HCT116 (cell line): ENCODE measurements around the gene BIRC6. TPM values are rescaled to one million over a fixed set of nuclear protein-coding genes. Genes with fewer than 3 reads are reported as not detected.

Experiments used
- ATAC-seq: fragments of 200-7000 bp; cut with Tn5 transposase; 2 replicates; pipeline ENCODE4 v1.9.1; 2020; ENCODE audit warnings: mild to moderate bottlenecking, moderate library complexity
- BruUV-seq: library from RNA; stranded (reverse); fragments of 400-500 nt; replicated peaks from 2 replicates; lab custom pipeline; 2021; lab: Mats Ljungman, UMichigan
- CTCF ChIA-PET: fragments of 300-600 bp; sonication (Branson Sonifier 250); formaldehyde crosslinking; loops from one replicate; lab custom pipeline; 2021; ENCODE audit warnings: antibody characterized with exemption; lab: Charles Lee
- POLR2A ChIA-PET: fragments of 300-600, 350-600 bp; sonication (Branson Sonifier 250); formaldehyde crosslinking; loops from one replicate; lab custom pipeline; 2021; ENCODE audit warnings: antibody characterized with exemption; lab: Charles Lee
- RAD21 ChIA-PET, 2 experiments: fragments of 300-600 bp; sonication (Branson Sonifier 250); formaldehyde crosslinking; loops; one replicate each; lab custom pipeline; 2023; ENCODE audit warnings: low total read pairs in 2 of 2; ENCODE audit not compliant: uncharacterized antibody in 2 of 2, unreplicated experiment in 2 of 2, low non-redundant PET in 1 of 2; lab: Charles Lee
- DNase-seq: peaks from one replicate; pipeline ENCODE4 v3.0.0-alpha.2; 2010; ENCODE audit warnings: low read depth, low spot score
- H2AFZ ChIP-seq: fragments of 200-600 bp; shearing (Covaris generic), sonication (generic); 2 replicates; pipeline ENCODE4 v1.6.1; 2017; ENCODE audit warnings: low read depth, mixed run types, mixed read lengths, antibody characterized with exemption, low read length; ENCODE audit not compliant: poor library complexity, severe bottlenecking
- H3K27ac ChIP-seq: 2 replicates; pipeline ENCODE4 v1.5.1; 2012; ENCODE audit warnings: low read depth, low read length
- H3K27me3 ChIP-seq: fragments of 200-600 bp; sonication (generic); 2 replicates; pipeline ENCODE4 v1.6.1; 2016; ENCODE audit warnings: mixed run types, low read length, mixed read lengths; ENCODE audit not compliant: insufficient read depth
- H3K36me3 ChIP-seq, 2 experiments: fragments of 200-500 bp in 1 of 2; fragments of 200-600 bp in 1 of 2; sonication (Bioruptor generic) in 1 of 2; sonication (generic) in 1 of 2; 2 replicates each; pipeline versions ENCODE4 v1.5.1 to v1.6.1; 2014 to 2016; ENCODE audit warnings: low read length in 2 of 2, inconsistent platforms in 1 of 2, mixed read lengths in 1 of 2, mixed run types in 1 of 2; ENCODE audit not compliant: insufficient read depth in 2 of 2, control insufficient read depth in 1 of 2
- H3K4me1 ChIP-seq, 2 experiments: fragments of 200-600 bp in 1 of 2; sonication (generic) in 1 of 2; 2 replicates each; pipeline versions ENCODE4 v1.5.1 to v1.6.1; 2012 to 2017; ENCODE audit warnings: low read length in 2 of 2, inconsistent platforms in 1 of 2, mild to moderate bottlenecking in 1 of 2, mixed read lengths in 1 of 2, mixed run types in 1 of 2, moderate library complexity in 1 of 2; ENCODE audit not compliant: insufficient read depth in 2 of 2, control insufficient read depth in 1 of 2
- H3K4me2 ChIP-seq: fragments of 200-600 bp; sonication (generic); 2 replicates; pipeline ENCODE4 v1.6.1; 2017; ENCODE audit warnings: mixed run types, low read length, mixed read lengths
- H3K4me3 ChIP-seq, 2 experiments: fragments of 200-600 bp in 1 of 2; sonication (generic) in 1 of 2; replicated peaks in 1 of 2; 2 replicates each; pipeline ENCODE4 v1.5.1; 2011 to 2016; ENCODE audit warnings: low read length in 2 of 2, control low read depth in 1 of 2, low read depth in 1 of 2, mild to moderate bottlenecking in 1 of 2, mixed read lengths in 1 of 2, mixed run types in 1 of 2
- H3K79me2 ChIP-seq: fragments of 200-600 bp; sonication (generic); 2 replicates; pipeline ENCODE4 v1.6.1; 2017; ENCODE audit warnings: mild to moderate bottlenecking, mixed run types, low read length, moderate library complexity, mixed read lengths; ENCODE audit not compliant: insufficient read depth
- H3K9ac ChIP-seq: fragments of 200-600 bp; sonication (generic); 2 replicates; pipeline ENCODE4 v1.6.1; 2016; ENCODE audit warnings: low read length, mixed read lengths
- H3K9me2 ChIP-seq: fragments of 200-600 bp; sonication (generic), shearing (Covaris generic); 2 replicates; pipeline ENCODE4 v1.6.1; 2017; ENCODE audit warnings: mixed run types, mild to moderate bottlenecking, moderate library complexity; ENCODE audit not compliant: insufficient read depth
- H3K9me3 ChIP-seq, 2 experiments: fragments of 200-500 bp in 1 of 2; fragments of 200-600 bp in 1 of 2; sonication (Bioruptor generic) in 1 of 2; sonication (generic) in 1 of 2; 2 replicates each; pipeline ENCODE4 v1.6.1; 2014 to 2017; ENCODE audit warnings: low read length in 2 of 2, mixed read lengths in 2 of 2, inconsistent platforms in 1 of 2, low read depth in 1 of 2, mild to moderate bottlenecking in 1 of 2, mixed run types in 1 of 2, moderate library complexity in 1 of 2; ENCODE audit not compliant: control insufficient read depth in 1 of 2, insufficient read depth in 1 of 2
- H4K20me1 ChIP-seq: fragments of 200-600 bp; sonication (generic), shearing (Covaris generic); 2 replicates; pipeline ENCODE4 v1.6.1; 2017; ENCODE audit warnings: mixed run types, mild to moderate bottlenecking, moderate library complexity; ENCODE audit not compliant: insufficient read depth
- ATF3 ChIP-seq: IDR thresholded peaks from 2 replicates; pipeline ENCODE4 v1.6.1; 2012
- CEBPB ChIP-seq: IDR thresholded peaks from 2 replicates; pipeline ENCODE4 v1.6.1; 2012; ENCODE audit warnings: low read depth
- CTCF ChIP-seq, 3 experiments: fragments of 200-600 bp in 1 of 3; sonication (generic) in 1 of 3; IDR thresholded peaks in 2 of 3; conservative IDR thresholded peaks in 1 of 3; 2 replicates each; pipeline ENCODE4 v1.5.1; 2012 to 2017; ENCODE audit warnings: low read depth in 2 of 3, low read length in 2 of 3, antibody characterized with exemption in 1 of 3, borderline replicate concordance in 1 of 3, control low read depth in 1 of 3, mild to moderate bottlenecking in 1 of 3, mixed read lengths in 1 of 3, mixed run types in 1 of 3, moderate library complexity in 1 of 3; ENCODE audit not compliant: insufficient read depth in 1 of 3
- ELF1 ChIP-seq: IDR thresholded peaks from 2 replicates; pipeline ENCODE4 v1.6.1; 2012; ENCODE audit warnings: low read depth, borderline replicate concordance
- JUND ChIP-seq: IDR thresholded peaks from 2 replicates; pipeline ENCODE4 v1.6.1; 2012
- MAX ChIP-seq: IDR thresholded peaks from 2 replicates; pipeline ENCODE4 v1.6.1; 2012
- POLR2A ChIP-seq: IDR thresholded peaks from 2 replicates; pipeline ENCODE4 v1.7.0; 2011; ENCODE audit warnings: borderline replicate concordance; ENCODE audit not compliant: insufficient read depth, insufficient read length; ENCODE audit errors: extremely low read depth
- POLR2AphosphoS5 ChIP-seq: IDR thresholded peaks from 2 replicates; pipeline ENCODE4 v1.6.1; 2011; ENCODE audit warnings: mild to moderate bottlenecking, low read depth, low read length, moderate library complexity
- RAD21 ChIP-seq: IDR thresholded peaks from 2 replicates; pipeline ENCODE4 v1.6.1; 2012; ENCODE audit warnings: low read depth, mild to moderate bottlenecking
- SIN3A ChIP-seq: IDR thresholded peaks from 2 replicates; pipeline ENCODE4 v1.6.1; 2012; ENCODE audit warnings: low read depth
- SP1 ChIP-seq: IDR thresholded peaks from 2 replicates; pipeline ENCODE4 v1.6.1; 2012; ENCODE audit warnings: low read depth
- SRF ChIP-seq: IDR thresholded peaks from 2 replicates; pipeline ENCODE4 v1.6.1; 2012; ENCODE audit warnings: low read depth
- TCF7L2 ChIP-seq: IDR thresholded peaks from 2 replicates; pipeline ENCODE4 v1.7.0; 2011; ENCODE audit warnings: borderline replicate concordance, inconsistent platforms; ENCODE audit not compliant: insufficient read depth, insufficient read length; ENCODE audit errors: extremely low read depth
- YY1 ChIP-seq: IDR thresholded peaks from 2 replicates; pipeline ENCODE4 v1.6.1; 2011; ENCODE audit warnings: low read length, low read depth, moderate library complexity, mild to moderate bottlenecking; ENCODE audit not compliant: insufficient replicate concordance; ENCODE audit errors: extremely low read depth
- ZBTB33 ChIP-seq: IDR thresholded peaks from 2 replicates; pipeline ENCODE4 v1.6.1; 2011; ENCODE audit warnings: mild to moderate bottlenecking, low read length, moderate library complexity; ENCODE audit not compliant: insufficient replicate concordance; ENCODE audit errors: extremely low read depth
- ZNF274 ChIP-seq: fragments of 200-500 bp; sonication (Bioruptor generic); IDR thresholded peaks from 2 replicates; pipeline ENCODE4 v1.6.1; 2014; ENCODE audit warnings: mild to moderate bottlenecking, low read depth, low read length, inconsistent platforms
- intact Hi-C: fragments of 100-400 bp; cut with micrococcal nuclease; formaldehyde crosslinking; loops from 2 replicates; pipeline ENCODE4 v1.10.0; 2022
- total RNA-seq: library from RNA; stranded (reverse); gene quantifications from one replicate; pipeline ENCODE4 v1.2.1, GENCODE V29; 2021; ENCODE audit not compliant: unreplicated experiment

BIRC6 gene
- total RNA-seq, 1 experiment from 2014 or later = 60.7 TPM

GRCh38 chr2:32558492-32558891 lies 201.7 kb downstream of the BIRC6 start:
- no peak overlapping the region for H3K27ac ChIP-seq
- no peak for DNase-seq
- no peaks in the 10 kb centered on the region for H4K20me1 ChIP-seq
- BruUV-seq = no TSS peak
- no peaks in the 10 kb centered on the region for H3K27me3 ChIP-seq
- no peaks in the 10 kb centered on the region for H3K9me2 ChIP-seq
- no peak overlapping the region for H3K4me3 ChIP-seq
- H3K79me2 ChIP-seq = no peaks in the 10 kb centered on the region
- ChIA-PET POLR2A (interaction anchor here (0.6 kb wide), 1 partner anchor 30 kb away, joined by 3 read pairs; no protein-coding TSS in a partner anchor), CTCF (interaction anchor here (1.7 kb wide), 1 partner anchor 475 kb away, joined by 5 read pairs; no protein-coding TSS in a partner anchor)
- no peak overlapping the region for H3K9ac ChIP-seq
- no peak overlapping the region for H3K4me2 ChIP-seq
- H3K36me3 ChIP-seq = peaks cover 3 to 5% of the 10 kb centered on the region in 2 experiments; a peak in 2 of 4 replicates
- no peak for TF ChIP-seq POLR2AphosphoS5
- TF ChIP-seq MAX = no peak
- TF ChIP-seq SIN3A = no peak
- TF ChIP-seq ELF1 = no peak
- no peak for TF ChIP-seq RAD21
- no peak for TF ChIP-seq SRF
- TF ChIP-seq POLR2A = no peak
- TF ChIP-seq SP1 = no peak
- TF ChIP-seq YY1 = no peak
- TF ChIP-seq JUND = no peak
- TF ChIP-seq ZNF274 = no peak
- TF ChIP-seq, all 23 proteins: peak for 0
- no peaks in the 10 kb centered on the region for H3K9me3 ChIP-seq
- intact Hi-C loops = loop anchor here (10.0 kb wide), 1 partner anchor 216 kb away; no protein-coding TSS in a partner anchor
- no peak for ATAC-seq
- RAD21 ChIA-PET = no interaction called here
- H2AFZ ChIP-seq = no peak overlapping the region
- H3K4me1 ChIP-seq = no peaks in the 10 kb centered on the region

GRCh38 chr2:32559136-32559535 lies 202.3 kb downstream of the BIRC6 start:
- ChIA-PET POLR2A (no interaction called here), CTCF (interaction anchor here (1.7 kb wide), 1 partner anchor 474 kb away, joined by 5 read pairs; no protein-coding TSS in a partner anchor), RAD21 (no interaction called here)
- Histone ChIP-seq H3K27ac (no peak overlapping the region), H3K4me1 (no peaks in the 10 kb centered on the region), H3K27me3 (no peaks in the 10 kb centered on the region), H2AFZ (no peak overlapping the region), H3K36me3 (peaks cover 3 to 7% of the 10 kb centered on the region in 2 experiments; a peak in 2 of 4 replicates), H3K4me3 (no peak overlapping the region), H3K4me2 (no peak overlapping the region), H3K79me2 (no peaks in the 10 kb centered on the region), H4K20me1 (no peaks in the 10 kb centered on the region), H3K9me2 (no peaks in the 10 kb centered on the region), H3K9me3 (no peaks in the 10 kb centered on the region), H3K9ac (no peak overlapping the region)
- intact Hi-C loops = loop anchor here (10.0 kb wide), 1 partner anchor 216 kb away; no protein-coding TSS in a partner anchor
- BruUV-seq = no TSS peak
- ATAC-seq = no peak
- DNase-seq = no peak
- TF ChIP-seq CEBPB = no peak
- no peak for TF ChIP-seq ZBTB33
- TF ChIP-seq ZNF274 = no peak
- no peak for TF ChIP-seq MAX
- TF ChIP-seq TCF7L2 = no peak
- TF ChIP-seq CTCF (IDR thresholded peaks at IDR 0.05 in 2 of 3, conservative IDR thresholded peaks at IDR 0.05 in 1 of 3; ENCODE audit: borderline replicate concordance in 1 of 3, insufficient read depth in 1 of 3, low read depth in 2 of 3, low read length in 2 of 3) = no peak
- no peak for TF ChIP-seq YY1
- no peak for TF ChIP-seq SRF
- no peak for TF ChIP-seq ATF3
